Naive thymus-derived CD4-positive, alpha-beta T cell (primary cell): Measurements from ENCODE around the gene ARHGAP20. TPM values are rescaled to one million over a fixed set of nuclear protein-coding genes. Genes with fewer than 3 reads are reported as not detected.
A peak's percentile ranks its signal among the peaks of the same experiment; 100 is the strongest.

Experiments
- ATAC-seq: fragments of 150-1000 bp; cut with Tn5 transposase; 2 replicates; pipeline ENCODE4 v1.10.0; 2021; ENCODE audit warnings: mild to moderate bottlenecking, moderate library complexity
- CTCF ChIA-PET: fragments of 350-600 bp; sonication (Branson Sonifier 250); formaldehyde crosslinking; loops from one replicate; lab custom pipeline; 2021; ENCODE audit warnings: antibody characterized with exemption; lab: Charles Lee
- POLR2A ChIA-PET: fragments of 350-600 bp; sonication (Branson Sonifier 250); formaldehyde crosslinking; loops from one replicate; lab custom pipeline; 2021; ENCODE audit warnings: antibody characterized with exemption, inconsistent platforms; lab: Charles Lee
- DNase-seq, 9 donors: peaks; one replicate each; pipeline versions ENCODE4 v3.0.0 to v3.0.0-alpha.2; 2020 to 2022; ENCODE audit warnings: mixed read lengths in 1 of 9
- H3K27ac ChIP-seq: one replicate; pipeline ENCODE4 v1.7.0; 2013; ENCODE audit warnings: mild to moderate bottlenecking, low read depth, low read length, moderate library complexity
- H3K27me3 ChIP-seq, 2 donors: one replicate each; pipeline ENCODE4 v1.7.0; 2013; ENCODE audit warnings: low read length in 2 of 2, mild to moderate bottlenecking in 2 of 2, moderate library complexity in 2 of 2; ENCODE audit not compliant: control insufficient read depth in 2 of 2, insufficient read depth in 2 of 2
- H3K36me3 ChIP-seq, 3 experiments: 1 replicate in 2 of 3; 2 replicates in 1 of 3; pipeline ENCODE4 v1.7.0; 2013; ENCODE audit warnings: low read length in 3 of 3, mild to moderate bottlenecking in 3 of 3, moderate library complexity in 1 of 3; ENCODE audit not compliant: insufficient read depth in 3 of 3, control insufficient read depth in 2 of 3
- H3K4me1 ChIP-seq, 2 donors: one replicate each; pipeline ENCODE4 v1.7.0; 2013; ENCODE audit warnings: low read length in 2 of 2, mild to moderate bottlenecking in 2 of 2, moderate library complexity in 1 of 2; ENCODE audit not compliant: control insufficient read depth in 2 of 2, insufficient read depth in 2 of 2
- H3K4me3 ChIP-seq: 2 replicates; pipeline ENCODE4 v1.7.0; 2013; ENCODE audit warnings: mild to moderate bottlenecking, low read length
- H3K9me3 ChIP-seq, 3 experiments: 1 replicate in 2 of 3; 2 replicates in 1 of 3; pipeline ENCODE4 v1.7.0; 2013; ENCODE audit warnings: low read length in 3 of 3; ENCODE audit not compliant: control insufficient read depth in 2 of 3
- H3K27ac Mint-ChIP-seq, 9 donors: one replicate each; pipeline ENCODE4 v1.8.0; 2020 to 2022; ENCODE audit warnings: mixed read lengths in 9 of 9, mild to moderate bottlenecking in 8 of 9, moderate library complexity in 5 of 9, inconsistent platforms in 2 of 9
- H3K27me3 Mint-ChIP-seq, 5 donors: one replicate each; pipeline ENCODE4 v1.8.0; 2021 to 2022; ENCODE audit warnings: mixed read lengths in 5 of 5, mild to moderate bottlenecking in 1 of 5
- H3K36me3 Mint-ChIP-seq, 5 donors: one replicate each; pipeline ENCODE4 v1.8.0; 2020 to 2022; ENCODE audit warnings: mixed read lengths in 5 of 5, mild to moderate bottlenecking in 3 of 5, inconsistent platforms in 1 of 5
- H3K4me1 Mint-ChIP-seq, 7 donors: one replicate each; pipeline ENCODE4 v1.8.0; 2020 to 2022; ENCODE audit warnings: mixed read lengths in 7 of 7, mild to moderate bottlenecking in 3 of 7, inconsistent platforms in 1 of 7
- H3K4me3 Mint-ChIP-seq, 10 donors: one replicate each; pipeline ENCODE4 v1.8.0; 2020 to 2022; ENCODE audit warnings: mild to moderate bottlenecking in 10 of 10, mixed read lengths in 10 of 10, moderate library complexity in 6 of 10, inconsistent platforms in 2 of 10
- H3K9me3 Mint-ChIP-seq, 11 donors: one replicate each; pipeline ENCODE4 v1.8.0; 2020 to 2022; ENCODE audit warnings: mixed read lengths in 11 of 11, mild to moderate bottlenecking in 4 of 11, inconsistent platforms in 1 of 11, moderate library complexity in 1 of 11
- intact Hi-C, 2 donors: fragments of 100-400 bp; cut with micrococcal nuclease; formaldehyde crosslinking; loops; one replicate each; pipeline ENCODE4 v1.15.1; 2023
- polyA plus RNA-seq, 2 donors: library from polyadenylated mRNA; unstranded; fragments of 300-500 nt; fragmentation: Illumina TruSeq; gene quantifications; one replicate each; pipeline ENCODE4 v1.2.3, GENCODE V29; 2021
- total RNA-seq, 6 experiments: library from RNA in 5 of 6; stranded (reverse) in 5 of 6; gene quantifications; 1 replicate in 5 of 6; 2 replicates in 1 of 6; pipeline ENCODE4 v1.2.3 and lab custom pipeline; 2021 to 2026

ARHGAP20 gene
- total RNA-seq (under 1 TPM in 2 of 5 experiments, not detected in 3; 0.08 to 0.11 TPM), polyA plus RNA-seq (not detected), total RNA-seq (lab: John Stamatoyannopoulos, UW) (not detected)

GRCh38 chr11:110711776-110712658, at the start of gene ARHGAP20:
Gene ARHGAP20, minus strand, starts transcription at chr11:110712437. Its CDS starts 206 bp downstream, at chr11:110712231.
- Mint-ChIP-seq H3K4me3 (peak within 1 kb of the TSS; percentile 70 to 86 (median 76)), H3K4me1 (peaks cover 13 to 28% (median 19%) of the 10 kb centered on the region in 7 donors), H3K36me3 (no peaks in the 10 kb centered on the region), H3K27ac (no peak within 1 kb of the TSS), H3K9me3 (peaks cover 0 to 5% (median 0%) of the 10 kb centered on the region in 11 donors), H3K27me3 (peaks cover 62 to 71% (median 66%) of the 10 kb centered on the region in 5 donors)
- ATAC-seq (peak; percentile 84), DNase-seq (peak in 8 of 9 donors; percentile 1 to 64 (median 19))
- Histone ChIP-seq H3K27ac (no peak within 1 kb of the TSS), H3K9me3 (no peaks in the 10 kb centered on the region), H3K27me3 (peaks cover 3 to 11% of the 10 kb centered on the region in 2 donors), H3K4me1 (peaks cover 3 to 7% of the 10 kb centered on the region in 2 donors), H3K4me3 (peak within 1 kb of the TSS; percentile 43), H3K36me3 (no peaks in the 10 kb centered on the region)
- intact Hi-C loops: loop anchor here (10.0 kb wide), 2 partner anchors 257 to 523 kb away; no protein-coding TSS in a partner anchor
- POLR2A ChIA-PET: no interaction called here
- CTCF ChIA-PET: no interaction called here

DNA sequence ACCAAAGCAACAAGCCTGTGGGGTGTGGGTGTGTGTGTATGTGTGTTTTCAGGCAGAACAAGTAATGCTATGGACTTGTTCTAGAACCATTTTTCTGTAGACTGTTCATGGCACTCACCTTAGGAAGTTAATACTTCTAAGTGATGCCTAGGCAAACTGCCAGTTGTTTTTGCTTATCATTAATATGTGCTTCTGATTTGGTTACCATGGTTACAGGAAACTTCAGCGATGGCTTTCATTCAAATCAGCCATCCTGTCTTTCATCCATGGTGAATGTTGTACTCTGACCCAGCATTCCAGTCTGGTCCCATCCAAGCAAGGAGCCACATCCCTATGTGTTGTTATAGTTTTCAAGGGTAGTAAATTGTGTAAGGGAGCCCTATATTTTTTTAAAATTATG, 49.8 kb upstream of the ARHGAP20 start:
- ATAC-seq: no peak
- Mint-ChIP-seq H3K4me3 (no peak overlapping the region), H3K27ac (no peak overlapping the region), H3K36me3 (no peaks in the 10 kb centered on the region), H3K27me3 (peaks cover 6 to 27% (median 17%) of the 10 kb centered on the region in 5 donors), H3K4me1 (no peaks in the 10 kb centered on the region), H3K9me3 (peaks cover 0 to 5% (median 0%) of the 10 kb centered on the region in 11 donors)
- no peaks in the 10 kb centered on the region for H3K4me1 ChIP-seq
- no peak overlapping the region for H3K4me3 ChIP-seq
- H3K9me3 ChIP-seq: no peaks in the 10 kb centered on the region
- H3K27ac ChIP-seq: no peak overlapping the region
- intact Hi-C loops: no loop called here
- CTCF ChIA-PET: no interaction called here
- no peaks in the 10 kb centered on the region for H3K36me3 ChIP-seq
- DNase-seq: no peak
- H3K27me3 ChIP-seq: no peaks in the 10 kb centered on the region
- POLR2A ChIA-PET: no interaction called here

DNA sequence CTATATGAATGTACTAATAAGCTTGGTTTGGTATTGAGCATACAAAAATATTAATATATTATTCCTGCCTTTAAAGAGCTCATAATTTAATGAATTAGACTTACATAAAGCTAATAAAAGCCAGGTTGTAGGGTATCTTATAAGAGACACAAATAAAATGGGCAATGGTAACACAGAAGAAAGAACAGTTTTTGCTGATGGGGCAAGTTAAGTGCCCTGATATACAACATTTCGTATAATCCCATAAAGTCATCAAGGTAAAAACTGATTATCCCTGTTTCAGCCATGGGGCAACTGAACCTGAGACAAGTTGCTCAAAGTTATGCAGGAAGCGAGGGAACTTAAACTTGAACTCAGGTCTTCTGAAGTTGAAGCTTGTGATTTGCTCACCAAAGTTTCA, 48.9 kb upstream of the ARHGAP20 start:
- H3K27ac Mint-ChIP-seq: no peak overlapping the region
- Histone ChIP-seq H3K9me3 (no peaks in the 10 kb centered on the region), H3K36me3 (no peaks in the 10 kb centered on the region), H3K4me3 (no peak overlapping the region), H3K4me1 (no peaks in the 10 kb centered on the region), H3K27me3 (no peaks in the 10 kb centered on the region), H3K27ac (no peak overlapping the region)
- H3K9me3 Mint-ChIP-seq: peaks cover 0 to 5% (median 0%) of the 10 kb centered on the region in 11 donors
- H3K4me3 Mint-ChIP-seq: no peak overlapping the region
- ChIA-PET POLR2A (no interaction called here), CTCF (interaction anchor here (0.6 kb wide), 1 partner anchor 112 kb away, joined by 4 read pairs; no protein-coding TSS in a partner anchor)
- DNase-seq (no peak), ATAC-seq (no peak)
- H3K4me1 Mint-ChIP-seq: no peaks in the 10 kb centered on the region
- H3K27me3 Mint-ChIP-seq: peaks cover 9 to 30% (median 11%) of the 10 kb centered on the region in 5 donors
- intact Hi-C loops: no loop called here
- no peaks in the 10 kb centered on the region for H3K36me3 Mint-ChIP-seq

DNA sequence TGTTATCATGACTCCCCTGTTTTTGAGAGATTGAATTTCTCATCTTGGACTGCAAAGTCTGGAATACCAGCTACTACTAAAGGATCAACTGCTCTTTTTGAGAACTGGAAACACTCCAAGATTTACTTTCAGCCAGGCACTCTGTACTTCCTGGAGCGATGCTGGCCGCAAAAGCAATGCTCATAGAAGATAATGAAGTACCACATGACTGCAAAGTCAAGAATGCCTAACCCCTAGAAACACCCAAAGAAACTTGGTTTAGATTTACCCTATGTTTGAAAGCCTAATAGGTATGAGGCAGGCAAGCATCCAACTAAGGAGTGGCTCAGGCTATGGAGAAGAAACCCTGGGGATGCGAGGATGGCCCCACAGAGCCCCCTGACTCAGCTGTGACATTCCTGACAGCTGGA, 47.7 kb upstream of the ARHGAP20 start:
- intact Hi-C loops: no loop called here

DNA sequence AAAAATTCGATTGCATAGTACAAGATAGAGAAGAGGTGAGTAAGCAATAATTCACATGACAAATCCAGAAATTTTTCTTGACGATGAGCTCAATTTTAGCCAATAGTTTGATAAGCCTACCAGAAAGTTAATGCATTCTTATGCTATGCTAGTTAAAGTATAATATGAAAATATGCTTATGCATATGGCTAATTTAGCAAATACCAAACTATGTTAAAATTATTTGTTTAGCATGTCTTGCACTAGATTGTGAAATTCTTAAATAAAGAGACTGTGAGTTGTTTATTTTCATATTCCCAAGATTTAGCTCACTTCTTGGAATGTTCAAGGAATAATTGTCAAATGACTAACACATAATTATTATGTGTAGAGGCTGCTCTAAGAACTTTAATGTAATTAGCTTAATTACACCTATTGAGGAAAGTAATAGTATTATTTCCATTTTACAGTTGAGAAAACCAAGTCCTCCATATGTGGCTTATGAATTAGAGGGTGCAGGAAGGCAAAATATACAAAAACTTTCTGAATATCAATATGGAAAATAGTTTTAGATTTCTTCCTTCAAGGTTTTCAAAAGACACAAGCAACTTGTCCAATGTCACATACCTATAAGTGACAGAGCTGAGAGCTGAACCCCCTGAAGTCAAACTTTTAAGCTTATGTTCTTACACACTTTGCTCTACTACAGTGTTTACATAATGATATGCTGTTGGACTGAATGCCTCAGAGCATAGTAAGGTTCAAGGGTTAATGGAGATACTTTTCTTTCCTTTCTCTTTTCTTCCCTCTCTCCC, 45.9 kb upstream of the ARHGAP20 start:
- Mint-ChIP-seq H3K4me1 (no peaks in the 10 kb centered on the region), H3K36me3 (peaks cover 0 to 2% (median 0%) of the 10 kb centered on the region in 5 donors), H3K4me3 (no peak overlapping the region), H3K27ac (no peak overlapping the region), H3K9me3 (peaks cover 0 to 12% (median 5%) of the 10 kb centered on the region in 11 donors), H3K27me3 (peaks cover 3 to 27% (median 13%) of the 10 kb centered on the region in 5 donors)
- no peaks in the 10 kb centered on the region for H3K27me3 ChIP-seq
- ATAC-seq (no peak), DNase-seq (no peak)
- no peaks in the 10 kb centered on the region for H3K4me1 ChIP-seq
- POLR2A ChIA-PET: no interaction called here
- CTCF ChIA-PET: no interaction called here
- H3K27ac ChIP-seq: no peak overlapping the region
- intact Hi-C loops: no loop called here
- H3K9me3 ChIP-seq: peaks cover 0 to 2% (median 0%) of the 10 kb centered on the region in 3 experiments
- no peaks in the 10 kb centered on the region for H3K36me3 ChIP-seq
- H3K4me3 ChIP-seq: no peak overlapping the region

More for the DNA sequence above, 47.7 kb upstream of the ARHGAP20 start:
- CTCF ChIA-PET: no interaction called here
- H3K36me3 ChIP-seq: no peaks in the 10 kb centered on the region
- Mint-ChIP-seq H3K27me3 (peaks cover 9 to 27% (median 11%) of the 10 kb centered on the region in 5 donors), H3K4me3 (no peak overlapping the region), H3K9me3 (peaks cover 0 to 5% (median 0%) of the 10 kb centered on the region in 11 donors), H3K36me3 (no peaks in the 10 kb centered on the region), H3K4me1 (no peaks in the 10 kb centered on the region), H3K27ac (no peak overlapping the region)
- H3K27ac ChIP-seq: no peak overlapping the region
- ATAC-seq (no peak), DNase-seq (no peak)
- POLR2A ChIA-PET: no interaction called here
- H3K9me3 ChIP-seq: no peaks in the 10 kb centered on the region
- no peaks in the 10 kb centered on the region for H3K27me3 ChIP-seq
- H3K4me1 ChIP-seq: no peaks in the 10 kb centered on the region
- no peak overlapping the region for H3K4me3 ChIP-seq

- Histone ChIP-seq H3K36me3 (no peaks in the 10 kb centered on the region), H3K27me3 (no peaks in the 10 kb centered on the region), H3K9me3 (peaks cover 0 to 7% (median 0%) of the 10 kb centered on the region in 3 experiments), H3K4me1 (no peaks in the 10 kb centered on the region), H3K27ac (no peak overlapping the region), H3K4me3 (no peak overlapping the region)
- POLR2A ChIA-PET: no interaction called here
- Mint-ChIP-seq H3K9me3 (peaks cover 0 to 23% (median 14%) of the 10 kb centered on the region in 11 donors), H3K4me3 (no peak overlapping the region), H3K27me3 (peaks cover 3 to 27% (median 23%) of the 10 kb centered on the region in 5 donors), H3K27ac (no peak overlapping the region), H3K36me3 (peaks cover 0 to 5% (median 0%) of the 10 kb centered on the region in 5 donors), H3K4me1 (no peaks in the 10 kb centered on the region)
- CTCF ChIA-PET: no interaction called here
- ATAC-seq (no peak), DNase-seq (no peak)
- intact Hi-C loops: no loop called here
Measured at GRCh38 chr11:110757066-110757465, 44.8 kb upstream of the ARHGAP20 start.
